ENCODE measurements around the gene PARK7. TPM values are rescaled to one million over a fixed set of nuclear protein-coding genes. Genes with fewer than 3 reads are reported as not detected.

The PARK7 gene
- total and polyA plus RNA-seq, 7 donors: 176 to 270 (median 243) TPM

DNA sequence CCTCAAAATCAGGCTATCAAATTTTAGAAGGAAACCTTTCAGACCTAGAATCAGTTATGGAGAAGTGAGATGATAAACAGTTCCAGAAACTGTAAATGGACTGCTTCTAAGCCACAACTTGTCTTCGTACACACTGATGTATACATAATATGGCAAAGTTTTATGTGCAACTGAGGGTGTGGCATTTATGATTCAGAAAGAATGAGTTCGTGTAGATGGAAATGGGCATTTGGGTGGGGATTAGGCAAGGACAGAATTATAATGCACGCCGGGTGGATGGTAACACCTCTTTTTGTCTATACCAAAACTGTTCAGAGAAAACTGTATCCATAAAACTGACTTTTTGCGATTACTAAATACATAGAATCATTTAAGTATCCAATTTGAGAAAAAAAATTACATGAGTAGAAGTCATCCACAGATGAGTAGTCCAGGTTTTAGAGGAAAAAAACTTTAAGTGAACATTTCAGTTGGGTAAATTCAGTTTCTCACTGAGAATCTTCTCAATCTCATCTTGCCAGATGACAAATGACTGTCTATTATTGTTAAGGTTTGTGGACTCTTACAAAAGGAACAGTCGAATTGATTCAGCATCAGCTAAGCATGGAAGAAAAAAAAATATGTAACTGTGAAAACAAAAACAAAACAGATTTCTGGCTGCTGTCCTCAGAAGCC, 42.1 kb downstream of the PARK7 start:
- Histone ChIP-seq H3K4me1 (peaks cover 0 to 26% (median 19%) of the 10 kb centered on the region in 4 donors), H3K27ac (peak overlapping the region; percentile 74 to 84 (median 80)), H3K27me3 (no peaks in the 10 kb centered on the region), H3K36me3 (no peaks in the 10 kb centered on the region), H3K4me3 (no peak overlapping the region), H3K9me3 (no peaks in the 10 kb centered on the region)
- TF ChIP-seq EP300 (IDR thresholded peaks at IDR 0.05) (no peak), CTCF (IDR thresholded peaks at IDR 0.05) (no peak), POLR2AphosphoS5 (IDR thresholded peaks at IDR 0.05) (no peak), POLR2A (IDR thresholded peaks at IDR 0.05) (no peak)
- 43 to 78% methylated on average over 6 of the region's 6 CpGs for WGBS, 2 donors
- intact Hi-C loops (cut with DNase I): no loop called here
- DNase-seq: no peak

GRCh38 chr1:8004113-8004802, 42.7 kb downstream of the PARK7 start:
- Histone ChIP-seq H3K27me3 (no peaks in the 10 kb centered on the region), H3K27ac (peak overlapping the region; percentile 74 to 84 (median 80)), H3K9me3 (no peaks in the 10 kb centered on the region), H3K36me3 (peaks cover 0 to 3% (median 0%) of the 10 kb centered on the region in 4 donors), H3K4me1 (peaks cover 0 to 26% (median 19%) of the 10 kb centered on the region in 4 donors), H3K4me3 (no peak overlapping the region)
- DNase-seq: no peak
- TF ChIP-seq POLR2A (IDR thresholded peaks at IDR 0.05) (no peak), POLR2AphosphoS5 (IDR thresholded peaks at IDR 0.05) (no peak), EP300 (IDR thresholded peaks at IDR 0.05) (no peak), CTCF (IDR thresholded peaks at IDR 0.05) (no peak)
- intact Hi-C loops (cut with DNase I): no loop called here
- 88 to 92% methylated on average over 18 of the region's 18 CpGs for WGBS, 2 donors

DNA sequence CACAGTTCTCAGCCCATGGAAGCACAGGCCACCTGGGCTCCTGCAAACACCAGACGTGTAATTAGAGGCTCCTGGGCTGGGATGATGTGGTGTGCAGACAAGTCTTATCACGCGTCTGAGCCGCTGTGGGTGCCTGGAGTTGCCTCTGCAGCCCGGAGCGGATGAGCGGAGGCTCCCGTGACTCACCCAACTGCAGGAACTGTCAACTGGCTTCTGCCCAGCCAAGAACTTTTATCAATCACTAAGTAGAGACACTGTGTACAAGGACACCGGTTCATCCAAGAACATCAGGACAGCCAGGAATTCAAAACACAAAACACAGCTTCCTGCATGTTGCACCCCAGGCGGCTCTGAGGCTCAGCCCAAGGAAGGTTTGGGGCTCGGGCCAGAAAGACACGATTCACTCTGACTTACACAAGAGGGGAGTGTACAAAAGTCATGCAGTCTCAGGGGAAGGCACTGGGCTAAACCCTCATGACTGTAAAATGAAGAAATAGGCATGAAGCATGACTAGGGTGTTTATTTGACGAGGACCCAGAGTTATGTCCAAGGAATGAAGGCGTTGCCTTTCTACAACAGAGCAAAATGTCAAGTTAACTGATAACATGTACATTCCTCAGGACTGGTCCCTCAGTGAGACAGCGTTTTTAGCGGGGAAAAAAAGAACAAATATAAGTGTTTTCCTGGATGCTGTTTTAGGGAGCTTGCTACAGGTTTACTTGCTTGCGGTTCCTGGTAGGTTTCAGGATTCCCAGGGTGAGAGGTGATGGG, 43.5 kb downstream of the PARK7 start:
- intact Hi-C loops (cut with DNase I): no loop called here
- Histone ChIP-seq H3K9me3 (no peaks in the 10 kb centered on the region), H3K27ac (peak overlapping the region; percentile 74 to 84 (median 80)), H3K27me3 (no peaks in the 10 kb centered on the region), H3K4me3 (no peak overlapping the region), H3K4me1 (peaks cover 0 to 26% (median 19%) of the 10 kb centered on the region in 4 donors), H3K36me3 (peaks cover 0 to 10% (median 0%) of the 10 kb centered on the region in 4 donors)
- 66 to 75% methylated on average over 17 of the region's 17 CpGs for WGBS, 2 donors
- TF ChIP-seq CTCF (IDR thresholded peaks at IDR 0.05): no peak
- TF ChIP-seq POLR2AphosphoS5 (IDR thresholded peaks at IDR 0.05): peak; percentile 68 to 85 (median 76)
- peak; percentile 21 to 67 (median 34) for TF ChIP-seq EP300 (IDR thresholded peaks at IDR 0.05)
- TF ChIP-seq POLR2A (IDR thresholded peaks at IDR 0.05): no peak
- peak; percentile 98 for DNase-seq

DNA sequence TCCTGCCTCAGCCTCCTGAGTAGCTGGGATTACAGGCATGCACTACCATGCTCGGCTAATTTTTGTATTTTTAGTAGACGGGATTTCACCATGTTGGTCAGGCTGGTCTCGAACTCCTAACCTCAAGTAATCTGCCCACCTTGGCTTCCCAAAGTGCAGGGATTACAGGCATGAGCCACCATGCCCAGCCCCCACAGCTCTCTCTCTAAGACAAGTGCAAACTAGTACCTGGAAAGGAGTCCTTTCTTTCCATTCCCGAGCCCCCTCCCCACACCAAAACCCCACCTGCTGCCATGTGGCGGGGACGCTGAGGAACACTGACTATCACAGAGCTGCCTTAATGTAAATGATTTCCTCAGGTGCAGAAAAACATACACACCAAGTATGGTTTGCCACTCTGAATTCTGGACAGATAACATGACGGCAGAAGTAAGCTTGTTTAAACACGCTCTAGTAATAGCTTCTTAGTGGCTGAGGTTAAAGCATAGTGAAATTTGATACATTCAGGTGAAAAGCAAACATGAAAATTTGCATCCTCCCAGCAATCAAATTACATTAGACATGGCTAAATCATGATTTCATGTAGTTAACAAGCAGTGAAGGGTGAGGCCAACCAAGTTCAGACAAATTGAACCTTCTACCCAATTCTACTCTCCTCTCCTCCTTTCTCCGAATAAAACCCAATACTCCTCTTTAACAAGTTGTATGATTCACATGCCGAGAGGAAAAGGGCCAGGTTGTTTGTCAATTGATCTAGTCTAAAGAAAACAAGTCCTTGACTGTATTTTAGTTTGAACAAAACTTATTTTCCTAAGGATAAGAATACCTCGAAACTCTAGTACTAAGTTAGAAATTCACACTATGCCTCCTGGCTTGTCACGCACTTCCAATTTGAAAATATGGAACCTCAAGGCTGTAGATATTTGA, 44.8 kb downstream of the PARK7 start:
- intact Hi-C loops (cut with DNase I): no loop called here
- peak overlapping the region; percentile 74 to 84 (median 80) for H3K27ac ChIP-seq
- 82 to 88% methylated on average over 12 of the region's 12 CpGs for WGBS, 2 donors

More for the DNA sequence above, 44.8 kb downstream of the PARK7 start:
- Histone ChIP-seq H3K36me3 (peaks cover 6 to 23% (median 8%) of the 10 kb centered on the region in 4 donors), H3K4me3 (no peak overlapping the region), H3K4me1 (peaks cover 0 to 26% (median 19%) of the 10 kb centered on the region in 4 donors), H3K9me3 (no peaks in the 10 kb centered on the region), H3K27me3 (no peaks in the 10 kb centered on the region)
- no peak for TF ChIP-seq POLR2A (IDR thresholded peaks at IDR 0.05)
- TF ChIP-seq CTCF (IDR thresholded peaks at IDR 0.05): no peak
- TF ChIP-seq EP300 (IDR thresholded peaks at IDR 0.05): no peak
- no peak for TF ChIP-seq POLR2AphosphoS5 (IDR thresholded peaks at IDR 0.05)
- DNase-seq: no peak

Data from sigmoid colon (tissue), 7 donors.